GM18502 (cell line): ENCODE measurements around the gene DACT3.
A peak's percentile ranks its signal among the peaks of the same experiment; 100 is the strongest.

Experiments used
- ATAC-seq: cut with Tn5 transposase; IDR thresholded peaks from one replicate; pipeline ENCODE4 v1.9.1; 2021; ENCODE audit warnings: mild to moderate bottlenecking; ENCODE audit not compliant: unreplicated experiment, poor library complexity

Gene DACT3

DNA sequence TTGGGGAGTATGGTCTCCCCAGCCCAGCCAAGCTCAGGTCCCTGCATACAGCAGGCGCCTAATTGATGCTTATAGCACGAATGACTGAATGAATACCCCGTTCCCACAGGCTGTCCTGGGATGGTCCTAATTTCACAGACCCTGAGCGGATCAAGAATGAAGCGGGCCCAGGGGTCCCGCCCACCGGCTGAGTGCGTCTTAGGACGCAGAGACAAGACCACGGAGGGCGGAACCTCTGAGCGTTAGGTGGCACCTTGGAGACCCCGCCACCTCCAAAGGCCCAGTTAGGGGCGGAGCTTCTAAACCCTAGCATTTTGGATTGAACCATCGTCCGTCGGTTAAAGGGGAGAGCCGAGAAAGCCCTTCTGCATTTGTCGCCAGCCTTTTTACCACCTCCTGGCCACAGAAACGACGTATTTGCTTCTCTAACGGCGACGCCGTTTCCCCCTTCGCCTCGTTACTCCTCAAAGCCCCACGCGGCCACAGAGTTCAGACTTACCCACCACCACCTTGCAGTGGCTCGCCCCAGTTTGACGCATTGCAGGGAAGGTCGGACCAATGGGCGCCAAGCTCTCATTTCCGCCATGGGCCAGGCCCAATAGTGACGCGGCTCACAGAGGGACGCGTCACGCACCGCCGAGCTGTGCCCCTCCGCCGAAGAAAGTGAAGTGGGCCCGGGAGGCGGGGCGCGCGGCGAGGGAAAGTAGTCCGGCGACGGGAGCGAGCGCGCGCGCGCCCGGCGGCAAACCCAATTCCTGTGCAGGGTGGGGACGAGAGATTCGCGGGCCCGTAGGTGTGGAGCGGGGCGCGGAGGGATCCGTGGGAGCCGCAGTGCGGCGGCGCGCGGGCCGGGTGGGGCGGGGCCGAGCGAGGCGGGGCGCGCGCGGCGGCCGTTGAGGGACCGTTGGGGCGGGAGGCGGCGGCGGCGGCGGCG, 60.3 kb downstream of the DACT3 start:
- ATAC-seq = peak; percentile 82

GRCh38 chr19:46599716-46600373, 61.1 kb downstream of the DACT3 start:
- no peak for ATAC-seq

- no peak for ATAC-seq
Measured at GRCh38 chr19:46598372-46598917, 62.5 kb downstream of the DACT3 start.
